Testis (tissue), 3 donors: ENCODE results near the gene HORMAD2. TPM values are rescaled to one million over a fixed set of nuclear protein-coding genes. Genes with fewer than 3 reads are reported as not detected.
"Not testable (repeated sequence)": the region's sequence is repeated elsewhere in the genome, so short reads cannot be mapped to it uniquely, and the experiment has no call there.

Experiments
- DNase-seq: peaks from one replicate; pipeline ENCODE4 v3.0.0-alpha.2; 2019
- H3K27ac ChIP-seq, 2 donors: fragments of 200-600 bp; sonication (generic); one replicate each; pipeline ENCODE4 v1.5.1; 2019
- H3K27me3 ChIP-seq: fragments of 200-600 bp; sonication (generic); one replicate; pipeline ENCODE4 v1.5.1; 2019
- H3K36me3 ChIP-seq: fragments of 200-600 bp; sonication (generic); one replicate; pipeline ENCODE4 v1.5.1; 2017; ENCODE audit warnings: low read depth; ENCODE audit errors: missing control alignments
- H3K4me1 ChIP-seq: fragments of 200-600 bp; sonication (generic); one replicate; pipeline ENCODE4 v1.5.1; 2019
- H3K4me3 ChIP-seq, 2 donors: fragments of 200-600 bp; sonication (generic); one replicate each; pipeline ENCODE4 v1.5.1; 2017 to 2019
- H3K9me3 ChIP-seq: fragments of 200-600 bp; sonication (generic); one replicate; pipeline ENCODE4 v1.5.1; 2017
- CTCF ChIP-seq, 3 experiments: fragments of 450-650 bp in 2 of 3; fragments of 200-600 bp in 1 of 3; sonication (generic) in 1 of 3; IDR thresholded peaks; one replicate each; pipeline ENCODE4 v1.5.1; 2016 to 2019; ENCODE audit warnings: antibody characterized with exemption in 3 of 3, mild to moderate bottlenecking in 2 of 3, moderate library complexity in 1 of 3
- POLR2A ChIP-seq: fragments of 450-650 bp; IDR thresholded peaks from one replicate; pipeline ENCODE4 v1.6.1; 2017; ENCODE audit warnings: antibody characterized with exemption, mild to moderate bottlenecking, moderate library complexity
- WGBS, 2 donors: methylation state at CpG; one replicate each; pipeline ENCODE4 v1.1.5; 2018; 5-methylcytosine and 5-hydroxymethylcytosine counted together
- intact Hi-C: fragments of 100-400 bp; cut with DNase I; formaldehyde crosslinking; loops from one replicate; pipeline ENCODE4 v1.15.1; 2023; ENCODE audit warnings: low total_unique reads
- polyA plus RNA-seq: library from polyadenylated mRNA; stranded (reverse); fragments of 350-450 nt; fragmentation: Illumina TruSeq; extraction: RNeasy Lipid Tissue Mini Kit (QIAGEN cat#74804); gene quantifications from one replicate; pipeline ENCODE4 v1.2.3, GENCODE V29; 2014; ENCODE audit warnings: low read depth, low replicate concordance; ENCODE audit not compliant: insufficient read depth
- total RNA-seq, 2 donors: library from RNA; depleted of rRNA; stranded (reverse); fragments of >200 nt; gene quantifications; one replicate each; pipeline ENCODE4 v1.2.3, GENCODE V29; 2016

The HORMAD2 gene
- total and polyA plus RNA-seq, 3 donors from 2014 or later = 14.7 to 45.2 (median 24.2) TPM

DNA sequence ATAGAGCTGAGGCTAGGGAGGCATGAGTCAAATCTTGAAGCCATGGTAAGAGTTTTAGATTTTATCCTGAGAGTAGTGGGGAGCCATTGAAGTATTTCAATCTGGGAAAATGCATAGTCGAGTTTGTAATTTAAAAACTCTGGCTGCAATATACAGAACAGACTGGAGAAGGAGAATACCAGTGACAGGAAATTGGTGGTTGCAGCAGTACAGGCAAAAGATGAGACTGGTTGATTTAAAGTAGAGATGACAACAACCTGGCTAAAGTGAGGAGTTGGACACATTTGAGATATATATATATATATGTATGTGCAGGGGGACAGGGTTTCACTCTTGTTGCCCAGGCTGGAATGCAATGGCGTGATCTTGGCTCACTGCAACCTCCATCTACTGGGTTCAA, 6.2 kb downstream of the HORMAD2 start:
- WGBS, 2 donors = 80 to 88% methylated on average over 2 of the region's 2 CpGs

DNA sequence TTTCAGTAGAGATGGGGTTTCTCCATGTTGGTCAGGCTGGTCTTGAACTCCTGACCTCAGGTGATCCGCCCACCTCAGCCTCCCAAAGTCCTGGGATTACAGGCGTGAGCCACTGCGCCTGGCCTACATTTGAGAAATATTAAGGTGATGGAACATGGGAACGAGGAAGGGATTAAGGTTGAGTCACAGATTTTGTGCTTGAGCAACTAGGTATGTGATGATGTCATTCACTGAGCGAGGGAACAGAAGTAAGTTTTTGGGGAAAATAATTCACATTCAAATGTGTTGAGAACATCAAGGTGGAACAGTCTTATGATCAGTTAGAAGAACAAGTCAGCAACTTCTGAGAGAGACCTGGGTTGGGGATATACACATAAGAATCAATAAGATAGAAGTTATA, 6.8 kb downstream of the HORMAD2 start:
- DNase-seq, intact Hi-C loops: not testable (repeated sequence)
- 89 to 90% methylated on average over 5 of the region's 5 CpGs for WGBS, 2 donors

More for the DNA sequence above, 6.2 kb downstream of the HORMAD2 start:
- Histone ChIP-seq H3K27me3 (no peaks in the 10 kb centered on the region), H3K9me3 (no peaks in the 10 kb centered on the region), H3K4me1 (no peaks in the 10 kb centered on the region), H3K27ac (no peak overlapping the region), H3K36me3 (no peaks in the 10 kb centered on the region), H3K4me3 (no peak overlapping the region)
- no peak for DNase-seq
- TF ChIP-seq POLR2A (no peak), CTCF (IDR thresholded peaks at IDR 0.05) (no peak)
- intact Hi-C loops = no loop called here

GRCh38 chr22:30087611-30088010, 7.3 kb downstream of the HORMAD2 start:
- no peaks in the 10 kb centered on the region for H3K27me3 ChIP-seq
- intact Hi-C loops = no loop called here
- H3K4me3 ChIP-seq = no peak overlapping the region
- no peak for DNase-seq
- TF ChIP-seq POLR2A (no peak), CTCF (IDR thresholded peaks at IDR 0.05) (no peak)
- no peaks in the 10 kb centered on the region for H3K4me1 ChIP-seq
- H3K27ac ChIP-seq = no peak overlapping the region
- no peaks in the 10 kb centered on the region for H3K36me3 ChIP-seq
- H3K9me3 ChIP-seq = no peaks in the 10 kb centered on the region

More for the DNA sequence above, 6.8 kb downstream of the HORMAD2 start:
- H3K27me3 ChIP-seq, H3K4me1 ChIP-seq, H3K9me3 ChIP-seq, H3K36me3 ChIP-seq, H3K27ac ChIP-seq, H3K4me3 ChIP-seq: not testable (repeated sequence)

GRCh38 chr22:30088468-30088867, 8.2 kb downstream of the HORMAD2 start:
- H3K4me3 ChIP-seq = no peak overlapping the region
- TF ChIP-seq POLR2A (no peak), CTCF (IDR thresholded peaks at IDR 0.05) (no peak)
- H3K36me3 ChIP-seq = no peaks in the 10 kb centered on the region
- no peak overlapping the region for H3K27ac ChIP-seq
- intact Hi-C loops = no loop called here
- no peaks in the 10 kb centered on the region for H3K9me3 ChIP-seq
- H3K4me1 ChIP-seq = no peaks in the 10 kb centered on the region
- no peak for DNase-seq
- no peaks in the 10 kb centered on the region for H3K27me3 ChIP-seq

DNA sequence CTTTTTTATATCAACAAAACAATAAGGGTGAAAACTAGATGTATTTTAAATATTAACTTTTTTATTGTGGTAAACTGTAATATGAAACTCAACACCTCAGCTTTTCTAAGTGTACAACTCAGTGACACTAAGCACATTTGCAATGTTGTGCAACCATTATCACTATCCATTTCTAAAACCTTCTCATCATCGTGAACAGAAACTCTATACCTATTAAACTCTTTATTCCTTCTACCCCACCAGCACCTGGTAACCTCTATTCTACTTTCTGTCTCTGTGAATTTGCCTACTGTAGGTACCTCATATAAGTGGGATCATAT, 9.4 kb downstream of the HORMAD2 start:
- Histone ChIP-seq H3K36me3 (no peaks in the 10 kb centered on the region), H3K9me3 (no peaks in the 10 kb centered on the region), H3K4me1 (no peaks in the 10 kb centered on the region), H3K27ac (no peak overlapping the region), H3K27me3 (no peaks in the 10 kb centered on the region), H3K4me3 (no peak overlapping the region)
- WGBS, 2 donors = 42 to 52% methylated on average over 1 of the region's 1 CpG
- TF ChIP-seq CTCF (IDR thresholded peaks at IDR 0.05) (no peak), POLR2A (no peak)
- intact Hi-C loops = no loop called here
- DNase-seq = no peak
